ENCODE results near the gene ATP1B1. TPM values are rescaled to one million over a fixed set of nuclear protein-coding genes. Genes with fewer than 3 reads are reported as not detected.

ATP1B1 gene
- total RNA-seq, 1 experiment from 2014 or later: 20.2 TPM

GRCh38 chr1:169105087-169105433, 1.4 kb upstream of the ATP1B1 start:
- no peak overlapping the region for H3K4me3 ChIP-seq (ENCODE audit: low read depth, low read length, poor library complexity, severe bottlenecking)
- TF ChIP-seq CTCF (conservative IDR thresholded peaks at IDR 0.05; ENCODE audit: low read depth, low read length) (no peak), EZH2 (IDR thresholded peaks at IDR 0.05; ENCODE audit: borderline replicate concordance, low read depth, low read length, poor library complexity, severe bottlenecking) (no peak)
- no peak for DNase-seq (ENCODE audit: low spot score)
- no peaks in the 10 kb centered on the region for H3K27me3 ChIP-seq (replicated peaks; ENCODE audit: insufficient read depth, low read depth, low read length, poor library complexity)
- intact Hi-C loops (cut with micrococcal nuclease; ENCODE audit: unreplicated experiment): loop anchor here (10.0 kb wide), 3 partner anchors 240 to 500 kb away; no protein-coding TSS in a partner anchor
- BruUV-seq (replicated peaks): no TSS peak
- H3K27ac ChIP-seq (ENCODE audit: low read depth, low read length, poor library complexity, severe bottlenecking): no peak overlapping the region
- ChIA-PET CTCF (no interaction called here), POLR2A (ENCODE audit: low non-redundant PET) (no interaction called here)
- H3K9me3 ChIP-seq (ENCODE audit: low read depth, low read length, poor library complexity, severe bottlenecking): no peaks in the 10 kb centered on the region
- no peaks in the 10 kb centered on the region for H3K36me3 ChIP-seq (ENCODE audit: insufficient read depth, low read length, poor library complexity, severe bottlenecking)
- H3K4me1 ChIP-seq (ENCODE audit: insufficient read depth, low read length, poor library complexity, severe bottlenecking): peaks cover 9% of the 10 kb centered on the region

GRCh38 chr1:169105434-169106094, 926 bp upstream of the ATP1B1 start:
- intact Hi-C loops (cut with micrococcal nuclease; ENCODE audit: unreplicated experiment): loop anchor here (10.0 kb wide), 3 partner anchors 239 to 501 kb away; no protein-coding TSS in a partner anchor
- ChIA-PET POLR2A (ENCODE audit: low non-redundant PET) (interaction anchor here (0.5 to 0.7 kb wide), 3 partner anchors 331 to 380 kb away, joined by 3 to 4 read pairs (median 3); partner anchors contain the start of gene SLC19A2), CTCF (no interaction called here)
- no peak for DNase-seq (ENCODE audit: low spot score)
- H3K27ac ChIP-seq (ENCODE audit: low read depth, low read length, poor library complexity, severe bottlenecking): peak overlapping the region; percentile 47
- no peaks in the 10 kb centered on the region for H3K9me3 ChIP-seq (ENCODE audit: low read depth, low read length, poor library complexity, severe bottlenecking)
- no peaks in the 10 kb centered on the region for H3K27me3 ChIP-seq (replicated peaks; ENCODE audit: insufficient read depth, low read depth, low read length, poor library complexity)
- H3K4me3 ChIP-seq (ENCODE audit: low read depth, low read length, poor library complexity, severe bottlenecking): peak overlapping the region; percentile 70
- no peaks in the 10 kb centered on the region for H3K36me3 ChIP-seq (ENCODE audit: insufficient read depth, low read length, poor library complexity, severe bottlenecking)
- TF ChIP-seq EZH2 (IDR thresholded peaks at IDR 0.05; ENCODE audit: borderline replicate concordance, low read depth, low read length, poor library complexity, severe bottlenecking) (no peak), CTCF (conservative IDR thresholded peaks at IDR 0.05; ENCODE audit: low read depth, low read length) (no peak)
- peaks cover 12% of the 10 kb centered on the region for H3K4me1 ChIP-seq (ENCODE audit: insufficient read depth, low read length, poor library complexity, severe bottlenecking)
- no TSS peak for BruUV-seq (replicated peaks)

- peak overlapping the region; percentile 21 for H3K27ac ChIP-seq (ENCODE audit: low read depth, low read length, poor library complexity, severe bottlenecking)
- BruUV-seq (replicated peaks): no TSS peak
- H3K36me3 ChIP-seq (ENCODE audit: insufficient read depth, low read length, poor library complexity, severe bottlenecking): no peaks in the 10 kb centered on the region
- no peaks in the 10 kb centered on the region for H3K9me3 ChIP-seq (ENCODE audit: low read depth, low read length, poor library complexity, severe bottlenecking)
- H3K4me1 ChIP-seq (ENCODE audit: insufficient read depth, low read length, poor library complexity, severe bottlenecking): peaks cover 14% of the 10 kb centered on the region
- TF ChIP-seq CTCF (conservative IDR thresholded peaks at IDR 0.05; ENCODE audit: low read depth, low read length) (no peak), EZH2 (IDR thresholded peaks at IDR 0.05; ENCODE audit: borderline replicate concordance, low read depth, low read length, poor library complexity, severe bottlenecking) (no peak)
- no peaks in the 10 kb centered on the region for H3K27me3 ChIP-seq (replicated peaks; ENCODE audit: insufficient read depth, low read depth, low read length, poor library complexity)
- peak; percentile 58 for DNase-seq (ENCODE audit: low spot score)
- CTCF ChIA-PET: no interaction called here
- POLR2A ChIA-PET (ENCODE audit: low non-redundant PET): interaction anchor here (0.6 kb wide), 1 partner anchor 764 kb away, joined by 3 read pairs; no protein-coding TSS in a partner anchor
- intact Hi-C loops (cut with micrococcal nuclease; ENCODE audit: unreplicated experiment): loop anchor here (10.0 kb wide), 3 partner anchors 238 to 502 kb away; no protein-coding TSS in a partner anchor
- peak overlapping the region; percentile 70 for H3K4me3 ChIP-seq (ENCODE audit: low read depth, low read length, poor library complexity, severe bottlenecking)
Observed at GRCh38 chr1:169106921-169107602, 572 bp downstream of the ATP1B1 start.

Measured in A673 (cell line).